Thyroid gland (tissue), 4 donors: ENCODE results near the gene NCS1. TPM values are rescaled to one million over a fixed set of nuclear protein-coding genes. Genes with fewer than 3 reads are reported as not detected.

ENCODE experiments used
- DNase-seq, 2 donors: peaks; one replicate each; pipeline ENCODE4 v3.0.0-alpha.2; 2019
- H3K27ac ChIP-seq, 3 donors: fragments of 200-600 bp; sonication (generic); 1 replicate in 2 of 3; 2 replicates in 1 of 3; pipeline ENCODE4 v1.5.1; 2016 to 2019; ENCODE audit warnings: mild to moderate bottlenecking in 1 of 3, moderate library complexity in 1 of 3
- H3K27me3 ChIP-seq: fragments of 200-600 bp; sonication (generic); one replicate; pipeline ENCODE4 v1.5.1; 2019
- H3K36me3 ChIP-seq, 2 donors: fragments of 200-600 bp; sonication (generic); one replicate each; pipeline ENCODE4 v1.5.1; 2016 to 2019
- H3K4me1 ChIP-seq, 2 donors: fragments of 200-600 bp; sonication (generic); one replicate each; pipeline ENCODE4 v1.5.1; 2017 to 2019
- H3K4me3 ChIP-seq, 3 donors: fragments of 200-600 bp; sonication (generic); replicated peaks in 1 of 3; 1 replicate in 2 of 3; 2 replicates in 1 of 3; pipeline ENCODE4 v1.5.1; 2016; ENCODE audit warnings: mild to moderate bottlenecking in 1 of 3
- H3K9me3 ChIP-seq: fragments of 200-600 bp; sonication (generic); one replicate; pipeline ENCODE4 v1.5.1; 2017
- CTCF ChIP-seq, 6 experiments: fragments of 200-600 bp in 3 of 6; fragments of 450-650 bp in 3 of 6; sonication (generic) in 3 of 6; IDR thresholded peaks; one replicate each; pipeline ENCODE4 v1.5.1; 2016 to 2019; ENCODE audit warnings: antibody characterized with exemption in 6 of 6, mild to moderate bottlenecking in 2 of 6, inconsistent platforms in 1 of 6, moderate library complexity in 1 of 6
- POLR2A ChIP-seq, 2 donors: fragments of 450-650 bp; IDR thresholded peaks; one replicate each; pipeline ENCODE4 v1.6.1; 2017; ENCODE audit warnings: antibody characterized with exemption in 2 of 2, mild to moderate bottlenecking in 2 of 2, moderate library complexity in 1 of 2
- WGBS, 2 donors: methylation state at CpG; one replicate each; pipeline ENCODE4 v1.1.5; 2017; 5-methylcytosine and 5-hydroxymethylcytosine counted together
- intact Hi-C: fragments of 100-400 bp; cut with DNase I; formaldehyde crosslinking; loops from one replicate; pipeline ENCODE4 v1.15.1; 2023
- total RNA-seq, 4 donors: library from RNA; depleted of rRNA; stranded (reverse); fragments of >200 nt; gene quantifications; one replicate each; pipeline ENCODE4 v1.2.3, GENCODE V29; 2016

NCS1 gene
- total RNA-seq, 4 donors from 2014 or later, result 31.0 to 85.4 (median 61.2) TPM

- Histone ChIP-seq H3K4me1 (peaks cover 91 to 96% of the 10 kb centered on the region in 2 donors), H3K27ac (peak overlapping the region; percentile 96 to 98 (median 97)), H3K27me3 (no peaks in the 10 kb centered on the region), H3K9me3 (no peaks in the 10 kb centered on the region), H3K36me3 (no peaks in the 10 kb centered on the region), H3K4me3 (no peak overlapping the region)
- WGBS, 2 donors, result 21 to 46% methylated on average over 8 of the region's 8 CpGs
- TF ChIP-seq POLR2A (IDR thresholded peaks at IDR 0.05), result no peak
- TF ChIP-seq CTCF (IDR thresholded peaks at IDR 0.05), result no peak
- DNase-seq, result peak; percentile 55 to 78
- intact Hi-C loops, result no loop called here
Observed at GRCh38 chr9:130194378-130194932, 22.3 kb downstream of the NCS1 start.

GRCh38 chr9:130195638-130196037, 23.4 kb downstream of the NCS1 start:
- Histone ChIP-seq H3K27ac (peak overlapping the region; percentile 96 to 98 (median 97)), H3K4me3 (no peak overlapping the region), H3K27me3 (no peaks in the 10 kb centered on the region), H3K9me3 (no peaks in the 10 kb centered on the region), H3K36me3 (no peaks in the 10 kb centered on the region), H3K4me1 (peaks cover 92 to 99% of the 10 kb centered on the region in 2 donors)
- no peak for TF ChIP-seq POLR2A (IDR thresholded peaks at IDR 0.05)
- no peak for TF ChIP-seq CTCF (IDR thresholded peaks at IDR 0.05)
- WGBS, 2 donors, result 74 to 81% methylated on average over 13 to 14 of the region's 15 CpGs
- peak in 1 of 2 donors; percentile 52 for DNase-seq
- intact Hi-C loops, result no loop called here

- 18 to 21% methylated on average over 5 of the region's 5 CpGs for WGBS, 2 donors
- peaks cover 90 to 99% of the 10 kb centered on the region in 2 donors for H3K4me1 ChIP-seq
- TF ChIP-seq POLR2A (IDR thresholded peaks at IDR 0.05) (no peak), CTCF (IDR thresholded peaks at IDR 0.05) (no peak)
- no peaks in the 10 kb centered on the region for H3K36me3 ChIP-seq
- peak overlapping the region; percentile 96 to 98 (median 97) for H3K27ac ChIP-seq
- no peaks in the 10 kb centered on the region for H3K9me3 ChIP-seq
- no peaks in the 10 kb centered on the region for H3K27me3 ChIP-seq
- intact Hi-C loops, result no loop called here
- peak; percentile 80 to 86 for DNase-seq
- no peak overlapping the region for H3K4me3 ChIP-seq
Observed at GRCh38 chr9:130196643-130197042, 24.4 kb downstream of the NCS1 start.

- 83 to 87% methylated on average over 7 to 9 of the region's 9 CpGs for WGBS, 2 donors
- no peaks in the 10 kb centered on the region for H3K9me3 ChIP-seq
- H3K27ac ChIP-seq, result peak overlapping the region; percentile 91 to 98 (median 97)
- no peaks in the 10 kb centered on the region for H3K27me3 ChIP-seq
- H3K4me3 ChIP-seq, result no peak overlapping the region
- H3K36me3 ChIP-seq, result no peaks in the 10 kb centered on the region
- TF ChIP-seq CTCF (IDR thresholded peaks at IDR 0.05) (no peak), POLR2A (IDR thresholded peaks at IDR 0.05) (no peak)
- H3K4me1 ChIP-seq, result peaks cover 90 to 99% of the 10 kb centered on the region in 2 donors
- intact Hi-C loops, result no loop called here
- DNase-seq, result no peak
Observed at GRCh38 chr9:130197386-130197785, 25.2 kb downstream of the NCS1 start.

GRCh38 chr9:130197888-130198287, 25.7 kb downstream of the NCS1 start:
- H3K36me3 ChIP-seq, result no peaks in the 10 kb centered on the region
- intact Hi-C loops, result no loop called here
- no peaks in the 10 kb centered on the region for H3K27me3 ChIP-seq
- TF ChIP-seq CTCF (IDR thresholded peaks at IDR 0.05) (no peak), POLR2A (IDR thresholded peaks at IDR 0.05) (no peak)
- H3K4me3 ChIP-seq, result no peak overlapping the region
- peak overlapping the region; percentile 91 to 98 (median 97) for H3K27ac ChIP-seq
- DNase-seq, result peak; percentile 93 to 94
- H3K4me1 ChIP-seq, result peaks cover 85 to 97% of the 10 kb centered on the region in 2 donors
- no peaks in the 10 kb centered on the region for H3K9me3 ChIP-seq
- 21 to 43% methylated on average over 4 of the region's 4 CpGs for WGBS, 2 donors
